Measurements from ENCODE around the gene NEFH.

DNA sequence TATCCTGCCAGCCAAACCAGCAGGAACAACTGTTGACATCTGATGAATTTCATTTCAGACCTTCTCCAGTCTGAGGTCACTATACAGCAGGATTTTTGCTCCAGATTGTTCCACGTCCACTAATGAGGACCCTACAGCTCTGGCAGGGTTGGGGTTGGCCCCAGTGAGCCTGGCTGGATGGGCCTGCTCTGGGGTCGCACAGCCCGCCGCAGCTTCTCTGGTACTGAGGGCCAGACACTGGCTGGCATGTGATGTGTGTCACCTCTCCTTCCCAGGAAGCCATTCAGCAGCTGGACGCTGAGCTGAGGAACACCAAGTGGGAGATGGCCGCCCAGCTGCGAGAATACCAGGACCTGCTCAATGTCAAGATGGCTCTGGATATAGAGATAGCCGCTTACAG, 5.4 kb downstream of the NEFH start:
- TF ChIP-seq EZH2phosphoT487 (IDR thresholded peaks at IDR 0.05; ENCODE audit: borderline replicate concordance, low read depth, low read length): no peak
- no peak for TF ChIP-seq CTCF (conservative IDR thresholded peaks at IDR 0.05; ENCODE audit: low read length)
